Gastrocnemius medialis (tissue), 4 donors: ENCODE measurements around the gene TGM5. TPM values are rescaled to one million over a fixed set of nuclear protein-coding genes. Genes with fewer than 3 reads are reported as not detected.
"Not testable (repeated sequence)": the region's sequence is repeated elsewhere in the genome, so short reads cannot be mapped to it uniquely, and the experiment has no call there.

Experiments used
- ATAC-seq, 2 donors: fragments of 150-250 bp; one replicate each; pipeline ENCODE4 v1.9.1; 2016
- DNase-seq, 2 donors: peaks; one replicate each; pipeline ENCODE4 v3.0.0-alpha.2; 2019
- H3K27ac ChIP-seq, 4 donors: fragments of 200-600 bp; sonication (generic); 1 replicate in 1 of 4; 2 replicates in 3 of 4; pipeline ENCODE4 v1.5.1; 2016 to 2018; ENCODE audit warnings: mild to moderate bottlenecking in 2 of 4, moderate library complexity in 1 of 4
- H3K27me3 ChIP-seq, 3 donors: fragments of 200-600 bp; sonication (generic) in 2 of 3; 1 replicate in 1 of 3; 2 replicates in 2 of 3; pipeline versions ENCODE4 v1.5.1 to v1.6.0; 2016 to 2019; ENCODE audit warnings: mild to moderate bottlenecking in 1 of 3, moderate library complexity in 1 of 3
- H3K36me3 ChIP-seq, 2 donors: fragments of 200-600 bp; sonication (generic) in 1 of 2; one replicate each; pipeline ENCODE4 v1.5.1; 2017 to 2018
- H3K4me1 ChIP-seq, 2 donors: fragments of 200-600 bp; sonication (generic) in 1 of 2; one replicate each; pipeline ENCODE4 v1.5.1; 2016 to 2017; ENCODE audit warnings: mild to moderate bottlenecking in 2 of 2
- H3K4me3 ChIP-seq, 4 donors: fragments of 200-600 bp; sonication (generic) in 3 of 4; 1 replicate in 1 of 4; 2 replicates in 3 of 4; pipeline ENCODE4 v1.5.1; 2016 to 2019; ENCODE audit warnings: mild to moderate bottlenecking in 2 of 4
- H3K9me3 ChIP-seq, 3 donors: fragments of 200-600 bp; sonication (generic) in 2 of 3; 1 replicate in 1 of 3; 2 replicates in 2 of 3; pipeline ENCODE4 v1.5.1; 2016 to 2019
- CTCF ChIP-seq, 5 experiments: fragments of 450-650 bp in 3 of 5; fragments of 200-600 bp in 2 of 5; sonication (generic) in 2 of 5; IDR thresholded peaks in 4 of 5; conservative IDR thresholded peaks in 1 of 5; 1 replicate in 4 of 5; 2 replicates in 1 of 5; pipeline ENCODE4 v1.5.1; 2016 to 2019; ENCODE audit warnings: antibody characterized with exemption in 5 of 5, mild to moderate bottlenecking in 3 of 5, moderate library complexity in 3 of 5
- POLR2A ChIP-seq, 2 donors: fragments of 450-650 bp; IDR thresholded peaks; one replicate each; pipeline ENCODE4 v1.6.1; 2017; ENCODE audit warnings: antibody characterized with exemption in 2 of 2, mild to moderate bottlenecking in 2 of 2, moderate library complexity in 2 of 2
- in situ Hi-C, 4 donors: fragments of 200-750 bp; cut with MboI; loops; one replicate each; pipeline versions ENCODE4 v1.15.0 to v1.8.0; 2017; ENCODE audit warnings: low sequenced_read_pairs in 4 of 4
- intact Hi-C: fragments of 100-400 bp; cut with DNase I; formaldehyde crosslinking; loops from one replicate; pipeline ENCODE4 v1.15.1; 2023; ENCODE audit warnings: low total_unique reads
- total RNA-seq, 4 donors: library from RNA; depleted of rRNA; stranded (reverse); fragments of >200 nt; gene quantifications; one replicate each; pipeline versions ENCODE4 v1.1.0 to v1.2.3, GENCODE V29; 2016

TGM5 gene
- total RNA-seq, 4 donors from 2014 or later = 1.4 TPM; not detected in 3

- Histone ChIP-seq H3K27ac (no peak overlapping the region), H3K4me1 (peaks cover 0 to 4% of the 10 kb centered on the region in 2 donors), H3K9me3 (no peaks in the 10 kb centered on the region), H3K36me3 (no peaks in the 10 kb centered on the region), H3K27me3 (peaks cover 5 to 11% (median 8%) of the 10 kb centered on the region in 3 donors), H3K4me3 (no peak overlapping the region)
- intact Hi-C loops = no loop called here
- DNase-seq = no peak
- no peak for TF ChIP-seq POLR2A (IDR thresholded peaks at IDR 0.05)
- TF ChIP-seq CTCF (IDR thresholded peaks at IDR 0.05 in 4 of 5, conservative IDR thresholded peaks at IDR 0.05 in 1 of 5) = no peak
- ATAC-seq = no peak
- in situ Hi-C loops = no loop called here
Observed at GRCh38 chr15:43292375-43293078, 25.8 kb upstream of the TGM5 start.

GRCh38 chr15:43289656-43290055 lies 22.9 kb upstream of the TGM5 start:
- H3K4me1 ChIP-seq, H3K4me3 ChIP-seq, intact Hi-C loops, DNase-seq, H3K36me3 ChIP-seq, ATAC-seq, H3K27ac ChIP-seq, H3K27me3 ChIP-seq, H3K9me3 ChIP-seq: not testable (repeated sequence)
- in situ Hi-C loops = loop anchor here (5.0 kb wide), 2 partner anchors 62 to 67 kb away; partner anchors contain the start of gene EPB42 (in 3 of the 4)

GRCh38 chr15:43287254-43287653 lies 20.5 kb upstream of the TGM5 start:
- ATAC-seq = no peak
- H3K36me3 ChIP-seq = no peaks in the 10 kb centered on the region
- H3K4me1 ChIP-seq = no peaks in the 10 kb centered on the region
- DNase-seq = no peak
- no peak overlapping the region for H3K4me3 ChIP-seq
- no peaks in the 10 kb centered on the region for H3K27me3 ChIP-seq
- no peaks in the 10 kb centered on the region for H3K9me3 ChIP-seq
- no peak for TF ChIP-seq CTCF (IDR thresholded peaks at IDR 0.05 in 4 of 5, conservative IDR thresholded peaks at IDR 0.05 in 1 of 5)
- TF ChIP-seq POLR2A (IDR thresholded peaks at IDR 0.05) = no peak
- in situ Hi-C loops = loop anchor here (5.0 kb wide), 2 partner anchors 60 to 65 kb away; partner anchors contain the start of gene EPB42 (in 3 of the 4)
- intact Hi-C loops = no loop called here
- H3K27ac ChIP-seq = no peak overlapping the region

- Histone ChIP-seq H3K4me1 (peaks cover 0 to 2% of the 10 kb centered on the region in 2 donors), H3K27ac (no peak overlapping the region), H3K4me3 (no peak overlapping the region), H3K9me3 (no peaks in the 10 kb centered on the region), H3K36me3 (no peaks in the 10 kb centered on the region), H3K27me3 (no peaks in the 10 kb centered on the region)
- ATAC-seq (no peak), DNase-seq (no peak)
- TF ChIP-seq POLR2A (IDR thresholded peaks at IDR 0.05) = no peak
- in situ Hi-C loops = loop anchor here (5.0 kb wide), 2 partner anchors 59 to 64 kb away; partner anchors contain the start of gene EPB42 (in 3 of the 4)
- intact Hi-C loops = no loop called here
Observed at GRCh38 chr15:43286074-43286473, 19.3 kb upstream of the TGM5 start.

- ATAC-seq (peak; percentile 78 to 92), DNase-seq (peak in 1 of 2 donors; percentile 32)
- H3K36me3 ChIP-seq = no peaks in the 10 kb centered on the region
- no peak overlapping the region for H3K4me3 ChIP-seq
- in situ Hi-C loops = loop anchor here (5.0 kb wide), 2 partner anchors 58 to 63 kb away; partner anchors contain the start of gene EPB42 (in 3 of the 4)
- no peak overlapping the region for H3K27ac ChIP-seq
- H3K4me1 ChIP-seq = peaks cover 2 to 7% of the 10 kb centered on the region in 2 donors
- TF ChIP-seq CTCF (IDR thresholded peaks at IDR 0.05 in 4 of 5, conservative IDR thresholded peaks at IDR 0.05 in 1 of 5) (peak; percentile 79 to 92 (median 90)), POLR2A (IDR thresholded peaks at IDR 0.05) (no peak)
- no peaks in the 10 kb centered on the region for H3K27me3 ChIP-seq
- intact Hi-C loops = loop anchor here (1.0 kb wide), 1 partner anchor 60 kb away; no protein-coding TSS in a partner anchor
- H3K9me3 ChIP-seq = no peaks in the 10 kb centered on the region
Observed at GRCh38 chr15:43285609-43286037, 18.9 kb upstream of the TGM5 start.
